Measurements from ENCODE around the gene ADIPOQ.
"Not testable (repeated sequence)": the region's sequence is repeated elsewhere in the genome, so short reads cannot be mapped to it uniquely, and the experiment has no call there.

The ADIPOQ gene

DNA sequence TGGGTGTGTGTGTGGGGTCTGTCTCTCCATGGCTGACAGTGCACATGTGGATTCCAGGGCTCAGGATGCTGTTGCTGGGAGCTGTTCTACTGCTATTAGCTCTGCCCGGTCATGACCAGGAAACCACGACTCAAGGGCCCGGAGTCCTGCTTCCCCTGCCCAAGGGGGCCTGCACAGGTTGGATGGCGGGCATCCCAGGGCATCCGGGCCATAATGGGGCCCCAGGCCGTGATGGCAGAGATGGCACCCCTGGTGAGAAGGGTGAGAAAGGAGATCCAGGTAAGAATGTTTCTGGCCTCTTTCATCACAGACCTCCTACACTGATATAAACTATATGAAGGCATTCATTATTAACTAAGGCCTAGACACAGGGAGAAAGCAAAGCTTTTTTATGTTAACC lies 10.5 kb downstream of the ADIPOQ start:
- no peak for DNase-seq (ENCODE audit: low read depth)
- in situ Hi-C loops (cut with HindIII; ENCODE audit: low sequenced_read_pairs): no loop called here
- no peak overlapping the region for H3K4me3 ChIP-seq (ENCODE audit: low read depth, low read length)
- TF ChIP-seq CTCF (IDR thresholded peaks at IDR 0.05; ENCODE audit: low read depth, low read length, missing control alignments): no peak

DNA sequence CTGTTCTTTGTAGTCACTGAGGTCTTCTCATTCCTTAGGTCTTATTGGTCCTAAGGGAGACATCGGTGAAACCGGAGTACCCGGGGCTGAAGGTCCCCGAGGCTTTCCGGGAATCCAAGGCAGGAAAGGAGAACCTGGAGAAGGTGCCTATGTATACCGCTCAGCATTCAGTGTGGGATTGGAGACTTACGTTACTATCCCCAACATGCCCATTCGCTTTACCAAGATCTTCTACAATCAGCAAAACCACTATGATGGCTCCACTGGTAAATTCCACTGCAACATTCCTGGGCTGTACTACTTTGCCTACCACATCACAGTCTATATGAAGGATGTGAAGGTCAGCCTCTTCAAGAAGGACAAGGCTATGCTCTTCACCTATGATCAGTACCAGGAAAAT lies 11.6 kb downstream of the ADIPOQ start:
- DNase-seq (ENCODE audit: low read depth): no peak
- no peak overlapping the region for H3K4me3 ChIP-seq (ENCODE audit: low read depth, low read length)
- no peak for TF ChIP-seq CTCF (IDR thresholded peaks at IDR 0.05; ENCODE audit: low read depth, low read length, missing control alignments)
- in situ Hi-C loops (cut with HindIII; ENCODE audit: low sequenced_read_pairs): no loop called here

DNA sequence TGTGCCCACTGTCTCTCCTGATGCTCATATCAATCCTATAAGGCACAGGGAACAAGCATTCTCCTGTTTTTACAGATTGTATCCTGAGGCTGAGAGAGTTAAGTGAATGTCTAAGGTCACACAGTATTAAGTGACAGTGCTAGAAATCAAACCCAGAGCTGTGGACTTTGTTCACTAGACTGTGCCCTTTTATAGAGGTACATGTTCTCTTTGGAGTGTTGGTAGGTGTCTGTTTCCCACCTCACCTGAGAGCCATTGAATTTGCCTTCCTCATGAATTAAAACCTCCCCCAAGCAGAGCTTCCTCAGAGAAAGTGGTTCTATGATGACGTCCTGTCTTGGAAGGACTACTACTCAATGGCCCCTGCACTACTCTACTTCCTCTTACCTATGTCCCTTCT lies 12.4 kb downstream of the ADIPOQ start:
- DNase-seq (ENCODE audit: low read depth): no peak
- in situ Hi-C loops (cut with HindIII; ENCODE audit: low sequenced_read_pairs): no loop called here
- no peak for TF ChIP-seq CTCF (IDR thresholded peaks at IDR 0.05; ENCODE audit: low read depth, low read length, missing control alignments)
- no peak overlapping the region for H3K4me3 ChIP-seq (ENCODE audit: low read depth, low read length)

GRCh38 chr3:186857743-186858142 lies 15.2 kb downstream of the ADIPOQ start:
- no peak overlapping the region for H3K4me3 ChIP-seq (ENCODE audit: low read depth, low read length)
- in situ Hi-C loops (cut with HindIII; ENCODE audit: low sequenced_read_pairs): no loop called here
- TF ChIP-seq CTCF (IDR thresholded peaks at IDR 0.05; ENCODE audit: low read depth, low read length, missing control alignments): no peak
- DNase-seq (ENCODE audit: low read depth): no peak

DNA sequence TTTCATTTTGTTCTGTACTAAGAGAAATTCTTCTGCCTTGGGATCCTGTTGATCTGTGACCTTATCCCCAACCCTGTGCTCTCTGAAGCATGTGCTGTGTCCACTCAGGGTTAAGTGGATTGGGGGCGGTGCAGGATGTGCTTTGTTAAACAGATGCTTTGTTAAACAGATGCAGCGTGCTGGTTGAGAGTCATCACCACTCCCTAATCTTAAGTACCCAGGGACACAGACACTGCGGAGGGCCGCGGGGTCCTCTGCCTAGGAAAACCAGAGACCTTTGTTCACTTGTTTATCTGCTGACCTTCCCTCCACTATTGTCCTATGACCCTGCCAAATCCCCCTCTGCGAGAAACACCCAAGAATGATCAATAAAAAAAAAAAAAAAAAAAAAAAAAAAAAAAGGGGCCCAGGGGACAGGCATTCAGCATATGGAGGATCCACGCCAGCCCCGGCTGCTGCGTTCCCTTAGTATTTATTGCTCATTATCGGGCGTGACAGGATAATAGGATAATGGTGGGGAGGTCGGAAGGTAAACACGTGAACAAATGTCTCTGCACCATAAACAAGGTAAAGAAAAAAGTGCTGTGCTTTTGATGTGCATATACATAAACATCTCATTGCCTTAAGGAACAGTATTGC lies 22.8 kb downstream of the ADIPOQ start:
- in situ Hi-C loops (cut with HindIII; ENCODE audit: low sequenced_read_pairs); H3K4me3 ChIP-seq (ENCODE audit: low read depth, low read length): not testable (repeated sequence)

DNA sequence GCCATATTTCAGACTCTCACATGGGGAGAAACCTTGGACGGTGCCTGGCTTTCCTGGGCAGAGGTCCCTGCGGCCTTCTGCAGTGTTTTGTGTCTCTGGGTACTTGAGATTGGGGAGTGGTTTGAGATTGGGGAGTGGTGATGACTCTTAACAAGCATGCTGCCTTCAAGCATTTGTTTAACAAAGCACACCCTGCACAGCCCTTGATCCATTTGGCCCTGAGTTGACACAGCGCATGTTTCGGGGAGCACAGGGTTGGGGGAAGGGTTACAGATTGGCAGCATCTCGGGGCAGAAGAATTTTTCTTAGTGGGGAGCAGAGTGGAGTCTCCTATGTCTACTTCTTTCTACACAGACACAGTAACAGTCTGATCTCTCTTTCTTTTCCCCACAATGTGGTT lies 23.6 kb downstream of the ADIPOQ start:
- in situ Hi-C loops (cut with HindIII; ENCODE audit: low sequenced_read_pairs); DNase-seq (ENCODE audit: low read depth); H3K4me3 ChIP-seq (ENCODE audit: low read depth, low read length): not testable (repeated sequence)

More for the DNA sequence above, 22.8 kb downstream of the ADIPOQ start:
- not testable (repeated sequence) for DNase-seq (ENCODE audit: low read depth)

- DNase-seq (ENCODE audit: low read depth): peak; percentile 5
- no peak overlapping the region for H3K4me3 ChIP-seq (ENCODE audit: low read depth, low read length)
- TF ChIP-seq CTCF (IDR thresholded peaks at IDR 0.05; ENCODE audit: low read depth, low read length, missing control alignments): no peak
- in situ Hi-C loops (cut with HindIII; ENCODE audit: low sequenced_read_pairs): no loop called here
Measured at GRCh38 chr3:186869253-186870100, 27.0 kb downstream of the ADIPOQ start.
